DOHH2 (cell line): ENCODE results near the gene DDA1.

Source experiments
- H3F3A ChIP-seq: fragments of 200-600 bp; sonication (generic), shearing (Covaris generic); 2 replicates; pipeline ENCODE4 v1.6.0; 2016; ENCODE audit warnings: antibody characterized with exemption, mild to moderate bottlenecking; ENCODE audit not compliant: control insufficient read depth, insufficient read depth
- H3K27ac ChIP-seq: fragments of 200-600 bp; sonication (generic); 2 replicates; pipeline ENCODE4 v1.5.1; 2014; ENCODE audit warnings: low read depth, mild to moderate bottlenecking, low read length, moderate library complexity
- H3K27me3 ChIP-seq: fragments of 200-600 bp; sonication (generic); 2 replicates; pipeline ENCODE4 v1.6.1; 2014; ENCODE audit warnings: mild to moderate bottlenecking, low read length, mixed read lengths; ENCODE audit not compliant: control insufficient read depth
- H3K36me3 ChIP-seq: fragments of 200-600 bp; sonication (generic); 2 replicates; pipeline ENCODE4 v1.6.1; 2014; ENCODE audit warnings: mild to moderate bottlenecking, low read length, moderate library complexity, mixed read lengths; ENCODE audit not compliant: control insufficient read depth
- H3K4me1 ChIP-seq: fragments of 200-600 bp; sonication (generic); 2 replicates; pipeline ENCODE4 v1.6.1; 2014; ENCODE audit warnings: mild to moderate bottlenecking, low read length, mixed read lengths; ENCODE audit not compliant: control insufficient read depth
- H3K4me2 ChIP-seq: fragments of 200-600 bp; sonication (generic); 2 replicates; pipeline ENCODE4 v1.6.0; 2014; ENCODE audit warnings: mild to moderate bottlenecking, low read length, moderate library complexity
- H3K4me3 ChIP-seq: fragments of 200-600 bp; sonication (generic); 2 replicates; pipeline ENCODE4 v1.5.1; 2014; ENCODE audit warnings: mild to moderate bottlenecking, low read length, mixed read lengths
- H3K79me2 ChIP-seq: fragments of 200-600 bp; sonication (generic); 2 replicates; pipeline ENCODE4 v1.6.1; 2014; ENCODE audit warnings: mild to moderate bottlenecking, low read length, mixed read lengths; ENCODE audit not compliant: control insufficient read depth
- H3K9me2 ChIP-seq: fragments of 200-600 bp; sonication (generic); replicated peaks from 2 replicates; pipeline ENCODE4 v1.6.1; 2014; ENCODE audit warnings: mild to moderate bottlenecking, low read length, mixed read lengths; ENCODE audit not compliant: control insufficient read depth
- H3K9me3 ChIP-seq: fragments of 200-600 bp; sonication (generic); 2 replicates; pipeline ENCODE4 v1.6.1; 2014; ENCODE audit warnings: antibody characterized with exemption, low read length, mixed read lengths; ENCODE audit not compliant: control insufficient read depth, insufficient read depth
- H4K20me1 ChIP-seq: fragments of 200-600 bp; sonication (generic); 2 replicates; pipeline ENCODE4 v1.6.0; 2014; ENCODE audit warnings: low read depth, mild to moderate bottlenecking, antibody characterized with exemption, low read length, moderate library complexity; ENCODE audit not compliant: control insufficient read depth, insufficient read depth
- EZH2phosphoT487 ChIP-seq: fragments of 200-600 bp; sonication (generic); IDR thresholded peaks from 2 replicates; pipeline ENCODE4 v1.6.1; 2017; ENCODE audit warnings: borderline replicate concordance, mild to moderate bottlenecking, antibody characterized with exemption, low read length, moderate library complexity, mixed read lengths
- TF ChIP-seq, protein P1 (sequence below): fragments of 200-600 bp; sonication (generic); IDR thresholded peaks from one replicate; pipeline ENCODE4 v1.5.1; 2014; ENCODE audit warnings: antibody characterized with exemption, mild to moderate bottlenecking, low read depth, low read length; ENCODE audit not compliant: poor library complexity, severe bottlenecking

Gene DDA1

DNA sequence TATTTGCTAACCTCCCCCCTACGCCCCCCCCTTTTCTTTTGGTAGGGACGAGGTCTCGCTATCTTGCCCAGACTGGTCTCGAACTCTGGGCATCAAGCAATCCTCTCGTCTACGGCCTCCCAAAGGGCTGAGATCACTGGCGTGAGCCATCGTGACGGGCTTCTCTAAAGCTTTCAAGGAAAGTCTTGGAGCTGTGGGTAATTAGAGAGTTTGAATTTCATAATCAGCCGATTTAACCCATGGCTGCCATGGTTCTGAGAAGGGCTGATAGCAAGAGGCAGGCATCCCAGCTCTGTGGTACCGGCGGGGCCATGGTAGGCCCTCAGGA, 5.5 kb upstream of the DDA1 start:
- peaks cover 6% of the 10 kb centered on the region for H3F3A ChIP-seq
- no peaks in the 10 kb centered on the region for H3K9me2 ChIP-seq
- peaks cover 21% of the 10 kb centered on the region for H3K79me2 ChIP-seq
- TF ChIP-seq, protein P1, sequence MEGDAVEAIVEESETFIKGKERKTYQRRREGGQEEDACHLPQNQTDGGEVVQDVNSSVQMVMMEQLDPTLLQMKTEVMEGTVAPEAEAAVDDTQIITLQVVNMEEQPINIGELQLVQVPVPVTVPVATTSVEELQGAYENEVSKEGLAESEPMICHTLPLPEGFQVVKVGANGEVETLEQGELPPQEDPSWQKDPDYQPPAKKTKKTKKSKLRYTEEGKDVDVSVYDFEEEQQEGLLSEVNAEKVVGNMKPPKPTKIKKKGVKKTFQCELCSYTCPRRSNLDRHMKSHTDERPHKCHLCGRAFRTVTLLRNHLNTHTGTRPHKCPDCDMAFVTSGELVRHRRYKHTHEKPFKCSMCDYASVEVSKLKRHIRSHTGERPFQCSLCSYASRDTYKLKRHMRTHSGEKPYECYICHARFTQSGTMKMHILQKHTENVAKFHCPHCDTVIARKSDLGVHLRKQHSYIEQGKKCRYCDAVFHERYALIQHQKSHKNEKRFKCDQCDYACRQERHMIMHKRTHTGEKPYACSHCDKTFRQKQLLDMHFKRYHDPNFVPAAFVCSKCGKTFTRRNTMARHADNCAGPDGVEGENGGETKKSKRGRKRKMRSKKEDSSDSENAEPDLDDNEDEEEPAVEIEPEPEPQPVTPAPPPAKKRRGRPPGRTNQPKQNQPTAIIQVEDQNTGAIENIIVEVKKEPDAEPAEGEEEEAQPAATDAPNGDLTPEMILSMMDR: no peak
- TF ChIP-seq EZH2phosphoT487: no peak
- H3K9me3 ChIP-seq: no peaks in the 10 kb centered on the region
- peak overlapping the region; percentile 95 for H3K4me2 ChIP-seq
- H3K36me3 ChIP-seq: peaks cover 10% of the 10 kb centered on the region; the same call in 1 of the 2 replicates
- peak overlapping the region; percentile 81 for H3K4me3 ChIP-seq
- no peak overlapping the region for H3K27ac ChIP-seq
- no peaks in the 10 kb centered on the region for H3K27me3 ChIP-seq
- H3K4me1 ChIP-seq: peaks cover 42% of the 10 kb centered on the region
- no peaks in the 10 kb centered on the region for H4K20me1 ChIP-seq

DNA sequence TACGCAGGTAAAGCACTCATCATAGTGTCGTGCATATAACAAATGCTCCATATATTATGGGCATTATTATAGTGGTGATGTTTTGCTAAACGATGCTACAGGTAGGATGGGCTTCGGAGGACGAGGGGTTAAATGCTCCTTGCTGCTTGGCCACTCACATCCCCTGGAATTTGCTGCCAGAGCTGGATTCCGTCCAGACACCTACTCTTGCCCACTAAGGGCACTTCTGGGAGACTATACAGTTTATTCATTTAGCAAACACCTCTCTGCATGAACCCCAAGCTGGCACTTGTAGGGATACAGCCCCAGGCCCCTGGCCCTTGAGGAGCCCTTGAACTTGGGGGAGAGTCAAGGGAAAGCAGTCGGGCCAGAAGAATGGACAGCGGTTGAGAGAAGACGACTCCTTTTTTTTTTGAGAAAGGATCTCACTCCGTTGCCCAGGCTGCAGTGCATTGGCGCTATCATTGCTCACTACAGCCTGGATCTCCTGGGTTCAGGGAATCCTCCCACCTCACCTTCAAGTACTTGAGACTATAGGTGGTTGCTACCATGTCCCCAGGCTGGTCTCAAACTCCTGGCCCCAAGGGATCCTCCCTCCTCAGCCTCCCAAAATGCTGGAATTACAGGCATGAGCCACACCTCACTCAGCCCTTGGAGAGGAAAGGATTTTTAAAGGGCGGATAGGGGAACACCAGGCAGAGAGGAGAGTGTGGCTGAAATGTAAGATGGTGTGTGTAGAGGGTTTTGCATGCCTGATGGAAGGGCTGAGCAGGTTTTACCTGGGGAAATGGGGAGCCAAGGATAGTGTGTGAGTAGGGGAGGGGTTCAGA, 4.8 kb upstream of the DDA1 start:
- Histone ChIP-seq H3K27ac (0 out of 2 replicates have a peak overlapping the region, but pooled peaks have one; percentile 10), H3K27me3 (no peaks in the 10 kb centered on the region), H3F3A (peaks cover 6% of the 10 kb centered on the region), H4K20me1 (no peaks in the 10 kb centered on the region), H3K4me1 (peaks cover 42% of the 10 kb centered on the region), H3K36me3 (peaks cover 13% of the 10 kb centered on the region), H3K4me3 (peak overlapping the region; percentile 89; the same call in 1 of the 2 replicates), H3K9me2 (no peaks in the 10 kb centered on the region), H3K4me2 (peak overlapping the region; percentile 41), H3K79me2 (peaks cover 24% of the 10 kb centered on the region), H3K9me3 (no peaks in the 10 kb centered on the region)
- no peak for TF ChIP-seq EZH2phosphoT487
- TF ChIP-seq, protein P1: no peak

DNA sequence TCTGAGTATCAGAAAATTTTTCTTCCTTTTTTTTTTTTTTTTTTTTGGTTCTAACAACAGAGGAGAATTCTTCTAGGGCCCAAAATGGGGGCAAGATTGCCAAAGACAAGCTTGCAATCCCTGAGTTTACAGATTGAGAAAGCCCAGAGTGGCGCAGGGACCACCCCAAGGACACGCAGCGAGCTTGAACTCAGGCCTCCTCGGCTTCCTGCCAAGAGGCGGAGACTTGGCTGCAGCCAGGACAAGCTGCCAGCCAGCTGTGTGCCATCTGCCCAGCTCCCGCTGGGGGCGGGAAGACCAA, 4.2 kb upstream of the DDA1 start:
- peak overlapping the region; percentile 89; the same call in 1 of the 2 replicates for H3K4me3 ChIP-seq
- TF ChIP-seq, protein P1: no peak
- TF ChIP-seq EZH2phosphoT487: no peak
- H3K4me1 ChIP-seq: peaks cover 43% of the 10 kb centered on the region

More for the DNA sequence above, 4.2 kb upstream of the DDA1 start:
- Histone ChIP-seq H3K27me3 (no peaks in the 10 kb centered on the region), H3F3A (peaks cover 6% of the 10 kb centered on the region), H4K20me1 (peaks cover 3% of the 10 kb centered on the region; the same call in 1 of the 2 replicates), H3K9me3 (no peaks in the 10 kb centered on the region), H3K36me3 (peaks cover 15% of the 10 kb centered on the region), H3K4me2 (peak overlapping the region; percentile 41), H3K9me2 (no peaks in the 10 kb centered on the region), H3K79me2 (peaks cover 30% of the 10 kb centered on the region), H3K27ac (0 out of 2 replicates have a peak overlapping the region, but pooled peaks have one; percentile 10)
